Mesendoderm (in vitro differentiated cells): ENCODE data around the gene SIVA1.

Experiments used
- DNase-seq: peaks from one replicate; pipeline ENCODE4 v3.0.0; 2013
- H2AK5ac ChIP-seq: 2 replicates; pipeline ENCODE4 v1.6.1; 2013; ENCODE audit warnings: low read length, inconsistent platforms
- H2BK120ac ChIP-seq: 2 replicates; pipeline ENCODE4 v1.6.1; 2013; ENCODE audit warnings: low read depth, mild to moderate bottlenecking, low read length, moderate library complexity, mixed read lengths
- H2BK15ac ChIP-seq: replicated peaks from 2 replicates; pipeline ENCODE4 v1.6.1; 2013; ENCODE audit warnings: low read depth, mild to moderate bottlenecking, moderate library complexity
- H2BK5ac ChIP-seq: 2 replicates; pipeline ENCODE4 v1.6.1; 2013; ENCODE audit warnings: low read length, inconsistent platforms
- H3K18ac ChIP-seq: 2 replicates; pipeline ENCODE4 v1.6.1; 2013; ENCODE audit warnings: mild to moderate bottlenecking, low read length, mixed read lengths
- H3K23ac ChIP-seq: one replicate; pipeline ENCODE4 v1.6.1; 2013; ENCODE audit warnings: low read length
- H3K27ac ChIP-seq: 2 replicates; pipeline ENCODE4 v1.5.1; 2013; ENCODE audit warnings: low read depth, mild to moderate bottlenecking, inconsistent platforms, low read length, moderate library complexity
- H3K27me3 ChIP-seq: 2 replicates; pipeline ENCODE4 v1.6.1; 2013; ENCODE audit warnings: low read length, control low read depth, mild to moderate bottlenecking, inconsistent platforms; ENCODE audit not compliant: insufficient read depth, poor library complexity
- H3K36me3 ChIP-seq: 2 replicates; pipeline ENCODE4 v1.6.1; 2013; ENCODE audit warnings: low read length, inconsistent platforms; ENCODE audit not compliant: control insufficient read depth, insufficient read depth
- H3K4ac ChIP-seq: one replicate; pipeline ENCODE4 v1.6.1; 2013; ENCODE audit warnings: low read depth, mild to moderate bottlenecking, low read length, moderate library complexity
- H3K4me1 ChIP-seq: 2 replicates; pipeline ENCODE4 v1.6.1; 2013; ENCODE audit warnings: low read depth, low read length, inconsistent platforms; ENCODE audit not compliant: control insufficient read depth
- H3K4me2 ChIP-seq: 2 replicates; pipeline ENCODE4 v1.6.1; 2013; ENCODE audit warnings: low read length
- H3K4me3 ChIP-seq: 2 replicates; pipeline ENCODE4 v1.5.1; 2013; ENCODE audit warnings: mild to moderate bottlenecking, low read length
- H3K56ac ChIP-seq: one replicate; pipeline ENCODE4 v1.6.1; 2013; ENCODE audit warnings: low read length
- H3K79me1 ChIP-seq: 2 replicates; pipeline ENCODE4 v1.6.1; 2013; ENCODE audit warnings: low read length, inconsistent platforms
- H3K79me2 ChIP-seq: 2 replicates; pipeline ENCODE4 v1.6.1; 2013; ENCODE audit warnings: mild to moderate bottlenecking, low read length; ENCODE audit not compliant: control insufficient read depth, insufficient read depth
- H3K9ac ChIP-seq: 2 replicates; pipeline ENCODE4 v1.6.1; 2013; ENCODE audit warnings: low read length, inconsistent platforms
- H4K5ac ChIP-seq: one replicate; pipeline ENCODE4 v1.6.1; 2013; ENCODE audit warnings: low read length
- H4K8ac ChIP-seq: one replicate; pipeline ENCODE4 v1.6.1; 2013; ENCODE audit warnings: low read depth, mild to moderate bottlenecking, control low read depth, low read length, moderate library complexity
- WGBS: extraction: QIAGEN DNeasy Blood & Tissue Kit; methylation state at CpG from one replicate; pipeline ENCODE4 v1.1.7; 2013; ENCODE audit warnings: low lambda C conversion rate, missing lambda C conversion rate; ENCODE audit not compliant: insufficient coverage; ENCODE audit errors: extremely low coverage; 5-methylcytosine and 5-hydroxymethylcytosine counted together

SIVA1 gene

GRCh38 chr14:104800771-104801519, 48.0 kb downstream of the SIVA1 start, which contains the start of gene ZBTB42:
Gene ZBTB42, plus strand, starts transcription at chr14:104801101. Its CDS starts 97 bp downstream, at chr14:104801198.
- peak within 1 kb of the TSS; percentile 55 for H3K4me3 ChIP-seq
- H3K56ac ChIP-seq: peak within 1 kb of the TSS; percentile 70
- no peak within 1 kb of the TSS for H3K27ac ChIP-seq
- H3K27me3 ChIP-seq: peaks cover 7% of the 10 kb centered on the region
- no peak within 1 kb of the TSS for H2BK15ac ChIP-seq
- WGBS: no CpG with 5 or more reads among the region's 105 CpGs
- DNase-seq: peak; percentile 42
- no peaks in the 10 kb centered on the region for H3K36me3 ChIP-seq
- peak within 1 kb of the TSS; percentile 18 for H3K23ac ChIP-seq
- no peak within 1 kb of the TSS for H3K4ac ChIP-seq
- H2BK5ac ChIP-seq: no peak within 1 kb of the TSS
- peak within 1 kb of the TSS; percentile 78 for H3K9ac ChIP-seq
- peaks cover 4% of the 10 kb centered on the region for H3K4me1 ChIP-seq
- peak within 1 kb of the TSS; percentile 68 for H4K8ac ChIP-seq
- H2AK5ac ChIP-seq: no peak within 1 kb of the TSS
- no peak within 1 kb of the TSS for H2BK120ac ChIP-seq
- peak within 1 kb of the TSS; percentile 4 for H3K18ac ChIP-seq
- H3K79me1 ChIP-seq: no peaks in the 10 kb centered on the region
- H3K79me2 ChIP-seq: no peaks in the 10 kb centered on the region
- no peak within 1 kb of the TSS for H4K5ac ChIP-seq
- H3K4me2 ChIP-seq: peak within 1 kb of the TSS; percentile 84

GRCh38 chr14:104801520-104802393, 48.8 kb downstream of the SIVA1 start:
- Histone ChIP-seq H2BK5ac (no peak overlapping the region), H3K18ac (no peak overlapping the region), H3K27ac (no peak overlapping the region), H3K56ac (peak overlapping the region; percentile 52), H3K79me2 (no peaks in the 10 kb centered on the region), H2BK15ac (no peak overlapping the region), H4K5ac (no peak overlapping the region), H3K36me3 (no peaks in the 10 kb centered on the region), H3K4me3 (no peak overlapping the region), H2BK120ac (no peak overlapping the region), H3K4me1 (no peaks in the 10 kb centered on the region), H2AK5ac (no peak overlapping the region), H3K79me1 (no peaks in the 10 kb centered on the region), H4K8ac (no peak overlapping the region), H3K23ac (peak overlapping the region; percentile 18), H3K9ac (peak overlapping the region; percentile 56), H3K4ac (no peak overlapping the region), H3K4me2 (peak overlapping the region; percentile 84), H3K27me3 (peaks cover 7% of the 10 kb centered on the region)
- WGBS: no CpG with 5 or more reads among the region's 45 CpGs
- DNase-seq: no peak

GRCh38 chr14:104802394-104803184, 49.6 kb downstream of the SIVA1 start:
- H3K4me2 ChIP-seq: no peak overlapping the region
- H3K4me3 ChIP-seq: no peak overlapping the region
- no peaks in the 10 kb centered on the region for H3K79me1 ChIP-seq
- H3K9ac ChIP-seq: no peak overlapping the region
- no peaks in the 10 kb centered on the region for H3K4me1 ChIP-seq
- DNase-seq: no peak
- no peak overlapping the region for H4K8ac ChIP-seq
- no peak overlapping the region for H3K23ac ChIP-seq
- H2BK15ac ChIP-seq: no peak overlapping the region
- H2BK5ac ChIP-seq: no peak overlapping the region
- no peaks in the 10 kb centered on the region for H3K36me3 ChIP-seq
- H2AK5ac ChIP-seq: no peak overlapping the region
- H3K56ac ChIP-seq: no peak overlapping the region
- no peak overlapping the region for H3K18ac ChIP-seq
- no CpG with 5 or more reads among the region's 20 CpGs for WGBS
- H3K4ac ChIP-seq: no peak overlapping the region
- H3K27me3 ChIP-seq: peaks cover 7% of the 10 kb centered on the region
- no peak overlapping the region for H2BK120ac ChIP-seq
- H3K79me2 ChIP-seq: no peaks in the 10 kb centered on the region
- no peak overlapping the region for H4K5ac ChIP-seq
- H3K27ac ChIP-seq: no peak overlapping the region

- DNase-seq: no peak
- no CpG with 5 or more reads among the region's 19 CpGs for WGBS
- Histone ChIP-seq H3K18ac (no peak overlapping the region), H4K5ac (no peak overlapping the region), H3K4me1 (no peaks in the 10 kb centered on the region), H3K56ac (no peak overlapping the region), H4K8ac (no peak overlapping the region), H3K36me3 (no peaks in the 10 kb centered on the region), H3K4me3 (no peak overlapping the region), H3K4me2 (no peak overlapping the region), H2BK5ac (no peak overlapping the region), H3K23ac (no peak overlapping the region), H2BK15ac (no peak overlapping the region), H3K79me1 (no peaks in the 10 kb centered on the region), H3K27ac (no peak overlapping the region), H3K27me3 (peaks cover 7% of the 10 kb centered on the region), H3K79me2 (no peaks in the 10 kb centered on the region), H2AK5ac (no peak overlapping the region), H3K9ac (no peak overlapping the region), H3K4ac (no peak overlapping the region), H2BK120ac (no peak overlapping the region)
Observed at GRCh38 chr14:104803280-104803911, 50.4 kb downstream of the SIVA1 start.

GRCh38 chr14:104803912-104804410, 51.0 kb downstream of the SIVA1 start:
- Histone ChIP-seq H3K4me2 (no peak overlapping the region), H3K79me2 (no peaks in the 10 kb centered on the region), H2BK5ac (no peak overlapping the region), H3K56ac (no peak overlapping the region), H2BK120ac (no peak overlapping the region), H3K4ac (no peak overlapping the region), H2BK15ac (no peak overlapping the region), H3K36me3 (no peaks in the 10 kb centered on the region), H3K4me1 (no peaks in the 10 kb centered on the region), H3K23ac (no peak overlapping the region), H3K27me3 (peaks cover 5% of the 10 kb centered on the region), H4K5ac (no peak overlapping the region), H4K8ac (no peak overlapping the region), H3K9ac (no peak overlapping the region), H3K27ac (no peak overlapping the region), H3K79me1 (no peaks in the 10 kb centered on the region), H3K4me3 (no peak overlapping the region), H2AK5ac (no peak overlapping the region), H3K18ac (no peak overlapping the region)
- WGBS: no CpG with 5 or more reads among the region's 15 CpGs
- no peak for DNase-seq
